Measurements from ENCODE around the gene HSPA4L.

GRCh38 chr4:127829014-127829413 is 46.9 kb downstream of the HSPA4L start:
- TF ChIP-seq CTCF (conservative IDR thresholded peaks at IDR 0.05 in 1 of 2, IDR thresholded peaks at IDR 0.05 in 1 of 2; ENCODE audit: low read depth in 1 of 2, low read length in 2 of 2): no peak
- no peak for TF ChIP-seq EZH2 (IDR thresholded peaks at IDR 0.05; ENCODE audit: low read length, missing control alignments)

Data from fibroblast of lung (primary cell).